DND-41 (cell line): ENCODE results near the gene SPINK1.

Source experiments
- CTCF ChIP-seq: IDR thresholded peaks from 2 replicates; pipeline ENCODE4 v1.5.1; 2012; ENCODE audit warnings: borderline replicate concordance, low read length, moderate library complexity, mild to moderate bottlenecking; ENCODE audit not compliant: poor library complexity, severe bottlenecking; ENCODE audit errors: extremely low read depth
- EZH2 ChIP-seq: IDR thresholded peaks from 3 replicates; pipeline ENCODE4 v1.6.1; 2012; ENCODE audit warnings: borderline replicate concordance, low read depth, mild to moderate bottlenecking, moderate library complexity, low read length, inconsistent platforms; ENCODE audit not compliant: severe bottlenecking

DNA sequence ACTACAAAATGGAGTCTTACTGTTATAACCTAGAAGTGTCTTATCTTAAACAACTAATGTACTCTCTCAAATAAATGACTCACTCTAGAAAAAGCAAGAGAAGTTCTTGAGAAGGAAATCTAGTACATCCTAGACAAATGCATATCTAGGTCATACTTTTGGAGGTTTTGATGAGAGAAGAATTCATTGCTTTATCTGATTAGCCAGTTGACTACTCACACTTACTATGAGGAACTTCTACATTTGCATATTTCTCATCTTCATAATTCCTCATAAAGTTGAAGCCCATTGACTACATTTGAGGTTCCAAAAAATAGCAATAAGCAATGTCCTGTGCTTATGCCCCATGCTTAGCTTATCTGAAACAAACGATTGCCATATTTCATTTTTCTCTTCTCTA lies 51.8 kb downstream of the SPINK1 start:
- TF ChIP-seq CTCF (no peak), EZH2 (no peak)
